ENCODE results near the gene APOBEC3B.

Gene APOBEC3B

GRCh38 chr22:38952281-38952993, 29.7 kb upstream of the APOBEC3B start:
- TF ChIP-seq ZFX (IDR thresholded peaks at IDR 0.05; ENCODE audit: borderline replicate concordance): no peak
- no peak for TF ChIP-seq CTCF (IDR thresholded peaks at IDR 0.05)

GRCh38 chr22:38953091-38953490, 29.1 kb upstream of the APOBEC3B start:
- TF ChIP-seq ZFX (IDR thresholded peaks at IDR 0.05; ENCODE audit: borderline replicate concordance) (no peak), CTCF (IDR thresholded peaks at IDR 0.05) (no peak)
- H3K27ac ChIP-seq: no peak overlapping the region

More at GRCh38 chr22:38952281-38952993, 29.7 kb upstream of the APOBEC3B start:
- H3K27ac ChIP-seq: no peak overlapping the region

- H3K27ac ChIP-seq: no peak overlapping the region
- TF ChIP-seq CTCF (IDR thresholded peaks at IDR 0.05) (no peak), ZFX (IDR thresholded peaks at IDR 0.05; ENCODE audit: borderline replicate concordance) (no peak)
These were observed 28.4 kb upstream of the APOBEC3B start for GRCh38 chr22:38953577-38954413.

GRCh38 chr22:38954414-38955043, 27.6 kb upstream of the APOBEC3B start:
- no peak overlapping the region for H3K27ac ChIP-seq
- TF ChIP-seq ZFX (IDR thresholded peaks at IDR 0.05; ENCODE audit: borderline replicate concordance): no peak
- TF ChIP-seq CTCF (IDR thresholded peaks at IDR 0.05): no peak

- no peak for TF ChIP-seq ZFX (IDR thresholded peaks at IDR 0.05; ENCODE audit: borderline replicate concordance)
- TF ChIP-seq CTCF (IDR thresholded peaks at IDR 0.05): no peak
These were observed 26.8 kb upstream of the APOBEC3B start for GRCh38 chr22:38955250-38955905.

GRCh38 chr22:38955926-38956325, 26.2 kb upstream of the APOBEC3B start:
- H3K27ac ChIP-seq: no peak overlapping the region
- TF ChIP-seq CTCF (IDR thresholded peaks at IDR 0.05) (no peak), ZFX (IDR thresholded peaks at IDR 0.05; ENCODE audit: borderline replicate concordance) (no peak)

More at GRCh38 chr22:38955250-38955905, 26.8 kb upstream of the APOBEC3B start:
- no peak overlapping the region for H3K27ac ChIP-seq
